Mesendoderm (in vitro differentiated cells): Measurements from ENCODE around the gene GPATCH8.

Source experiments
- DNase-seq: peaks from one replicate; pipeline ENCODE4 v3.0.0; 2013
- H2AK5ac ChIP-seq: 2 replicates; pipeline ENCODE4 v1.6.1; 2013; ENCODE audit warnings: low read length, inconsistent platforms
- H2BK120ac ChIP-seq: 2 replicates; pipeline ENCODE4 v1.6.1; 2013; ENCODE audit warnings: low read depth, mild to moderate bottlenecking, low read length, moderate library complexity, mixed read lengths
- H2BK15ac ChIP-seq: replicated peaks from 2 replicates; pipeline ENCODE4 v1.6.1; 2013; ENCODE audit warnings: low read depth, mild to moderate bottlenecking, moderate library complexity
- H2BK5ac ChIP-seq: 2 replicates; pipeline ENCODE4 v1.6.1; 2013; ENCODE audit warnings: low read length, inconsistent platforms
- H3K18ac ChIP-seq: 2 replicates; pipeline ENCODE4 v1.6.1; 2013; ENCODE audit warnings: mild to moderate bottlenecking, low read length, mixed read lengths
- H3K23ac ChIP-seq: one replicate; pipeline ENCODE4 v1.6.1; 2013; ENCODE audit warnings: low read length
- H3K27ac ChIP-seq: 2 replicates; pipeline ENCODE4 v1.5.1; 2013; ENCODE audit warnings: low read depth, mild to moderate bottlenecking, inconsistent platforms, low read length, moderate library complexity
- H3K27me3 ChIP-seq: 2 replicates; pipeline ENCODE4 v1.6.1; 2013; ENCODE audit warnings: low read length, control low read depth, mild to moderate bottlenecking, inconsistent platforms; ENCODE audit not compliant: insufficient read depth, poor library complexity
- H3K36me3 ChIP-seq: 2 replicates; pipeline ENCODE4 v1.6.1; 2013; ENCODE audit warnings: low read length, inconsistent platforms; ENCODE audit not compliant: control insufficient read depth, insufficient read depth
- H3K4ac ChIP-seq: one replicate; pipeline ENCODE4 v1.6.1; 2013; ENCODE audit warnings: low read depth, mild to moderate bottlenecking, low read length, moderate library complexity
- H3K4me1 ChIP-seq: 2 replicates; pipeline ENCODE4 v1.6.1; 2013; ENCODE audit warnings: low read depth, low read length, inconsistent platforms; ENCODE audit not compliant: control insufficient read depth
- H3K4me2 ChIP-seq: 2 replicates; pipeline ENCODE4 v1.6.1; 2013; ENCODE audit warnings: low read length
- H3K4me3 ChIP-seq: 2 replicates; pipeline ENCODE4 v1.5.1; 2013; ENCODE audit warnings: mild to moderate bottlenecking, low read length
- H3K56ac ChIP-seq: one replicate; pipeline ENCODE4 v1.6.1; 2013; ENCODE audit warnings: low read length
- H3K79me1 ChIP-seq: 2 replicates; pipeline ENCODE4 v1.6.1; 2013; ENCODE audit warnings: low read length, inconsistent platforms
- H3K79me2 ChIP-seq: 2 replicates; pipeline ENCODE4 v1.6.1; 2013; ENCODE audit warnings: mild to moderate bottlenecking, low read length; ENCODE audit not compliant: control insufficient read depth, insufficient read depth
- H3K9ac ChIP-seq: 2 replicates; pipeline ENCODE4 v1.6.1; 2013; ENCODE audit warnings: low read length, inconsistent platforms
- H4K5ac ChIP-seq: one replicate; pipeline ENCODE4 v1.6.1; 2013; ENCODE audit warnings: low read length
- H4K8ac ChIP-seq: one replicate; pipeline ENCODE4 v1.6.1; 2013; ENCODE audit warnings: low read depth, mild to moderate bottlenecking, control low read depth, low read length, moderate library complexity
- WGBS: extraction: QIAGEN DNeasy Blood & Tissue Kit; methylation state at CpG from one replicate; pipeline ENCODE4 v1.1.7; 2013; ENCODE audit warnings: low lambda C conversion rate, missing lambda C conversion rate; ENCODE audit not compliant: insufficient coverage; ENCODE audit errors: extremely low coverage; 5-methylcytosine and 5-hydroxymethylcytosine counted together

The GPATCH8 gene

GRCh38 chr17:44353672-44354331 is 149.4 kb downstream of the GPATCH8 start:
- H3K4me2 ChIP-seq, result peak overlapping the region; percentile 66
- H3K56ac ChIP-seq, result peak overlapping the region; percentile 86
- H3K79me2 ChIP-seq, result no peaks in the 10 kb centered on the region
- H3K9ac ChIP-seq, result peak overlapping the region; percentile 43
- no peak overlapping the region for H4K5ac ChIP-seq
- no peaks in the 10 kb centered on the region for H3K27me3 ChIP-seq
- no peaks in the 10 kb centered on the region for H3K79me1 ChIP-seq
- no peak overlapping the region for H4K8ac ChIP-seq
- no peak overlapping the region for H2AK5ac ChIP-seq
- H3K27ac ChIP-seq, result no peak overlapping the region
- peak; percentile 45 for DNase-seq
- no peaks in the 10 kb centered on the region for H3K36me3 ChIP-seq
- WGBS, result no CpG with 5 or more reads among the region's 98 CpGs
- H3K23ac ChIP-seq, result peak overlapping the region; percentile 80
- H2BK15ac ChIP-seq, result no peak overlapping the region
- no peak overlapping the region for H2BK120ac ChIP-seq
- peak overlapping the region; percentile 22 for H3K4me3 ChIP-seq
- no peak overlapping the region for H3K18ac ChIP-seq
- H3K4me1 ChIP-seq, result no peaks in the 10 kb centered on the region
- no peak overlapping the region for H3K4ac ChIP-seq
- no peak overlapping the region for H2BK5ac ChIP-seq

- no peak overlapping the region for H3K27ac ChIP-seq
Observed at GRCh38 chr17:44352828-44353671, 150.2 kb downstream of the GPATCH8 start.

GRCh38 chr17:44351961-44352827 is 151.0 kb downstream of the GPATCH8 start:
- no peak overlapping the region for H2BK15ac ChIP-seq
- H3K4me2 ChIP-seq, result no peak overlapping the region
- H3K4me3 ChIP-seq, result no peak overlapping the region
- no peak overlapping the region for H4K5ac ChIP-seq
- no peaks in the 10 kb centered on the region for H3K36me3 ChIP-seq
- H3K4me1 ChIP-seq, result no peaks in the 10 kb centered on the region
- no peak overlapping the region for H3K4ac ChIP-seq
- no peak overlapping the region for H4K8ac ChIP-seq
- no peak overlapping the region for H3K9ac ChIP-seq
- no peak overlapping the region for H2AK5ac ChIP-seq
- no CpG with 5 or more reads among the region's 36 CpGs for WGBS
- H2BK120ac ChIP-seq, result no peak overlapping the region
- H3K79me1 ChIP-seq, result no peaks in the 10 kb centered on the region
- H3K27me3 ChIP-seq, result no peaks in the 10 kb centered on the region
- no peak overlapping the region for H3K56ac ChIP-seq
- no peak overlapping the region for H3K23ac ChIP-seq
- H3K18ac ChIP-seq, result no peak overlapping the region
- H3K27ac ChIP-seq, result no peak overlapping the region
- no peak overlapping the region for H2BK5ac ChIP-seq
- DNase-seq, result no peak
- no peaks in the 10 kb centered on the region for H3K79me2 ChIP-seq

More at GRCh38 chr17:44352828-44353671, 150.2 kb downstream of the GPATCH8 start:
- Histone ChIP-seq H4K8ac (no peak overlapping the region), H4K5ac (no peak overlapping the region), H3K79me2 (no peaks in the 10 kb centered on the region), H3K4ac (no peak overlapping the region), H3K4me2 (peak overlapping the region; percentile 12), H3K4me3 (no peak overlapping the region), H2BK5ac (no peak overlapping the region), H3K4me1 (no peaks in the 10 kb centered on the region), H2BK120ac (no peak overlapping the region), H3K9ac (peak overlapping the region; percentile 43), H3K79me1 (no peaks in the 10 kb centered on the region), H3K18ac (no peak overlapping the region), H3K23ac (no peak overlapping the region), H3K36me3 (no peaks in the 10 kb centered on the region), H2AK5ac (no peak overlapping the region), H3K56ac (peak overlapping the region; percentile 86), H3K27me3 (no peaks in the 10 kb centered on the region), H2BK15ac (no peak overlapping the region)
- no CpG with 5 or more reads among the region's 22 CpGs for WGBS
- DNase-seq, result no peak

GRCh38 chr17:44351464-44351863 is 151.7 kb downstream of the GPATCH8 start:
- H3K56ac ChIP-seq, result no peak overlapping the region
- no peak overlapping the region for H3K4me3 ChIP-seq
- no CpG with 5 or more reads among the region's 8 CpGs for WGBS
- H3K18ac ChIP-seq, result no peak overlapping the region
- H2BK5ac ChIP-seq, result no peak overlapping the region
- no peak overlapping the region for H2AK5ac ChIP-seq
- no peak overlapping the region for H3K23ac ChIP-seq
- H3K4ac ChIP-seq, result no peak overlapping the region
- no peak overlapping the region for H2BK15ac ChIP-seq
- no peak for DNase-seq
- H4K8ac ChIP-seq, result no peak overlapping the region
- H3K4me2 ChIP-seq, result no peak overlapping the region
- peaks cover 1% of the 10 kb centered on the region for H3K79me1 ChIP-seq
- H2BK120ac ChIP-seq, result no peak overlapping the region
- H3K36me3 ChIP-seq, result no peaks in the 10 kb centered on the region
- no peak overlapping the region for H4K5ac ChIP-seq
- no peaks in the 10 kb centered on the region for H3K79me2 ChIP-seq
- no peak overlapping the region for H3K27ac ChIP-seq
- H3K4me1 ChIP-seq, result no peaks in the 10 kb centered on the region
- no peaks in the 10 kb centered on the region for H3K27me3 ChIP-seq
- no peak overlapping the region for H3K9ac ChIP-seq

GRCh38 chr17:44350733-44351226 is 152.4 kb downstream of the GPATCH8 start:
- Histone ChIP-seq H2BK120ac (no peak overlapping the region), H2BK15ac (no peak overlapping the region), H3K79me1 (peaks cover 2% of the 10 kb centered on the region), H4K5ac (no peak overlapping the region), H3K27me3 (no peaks in the 10 kb centered on the region), H3K79me2 (no peaks in the 10 kb centered on the region), H4K8ac (no peak overlapping the region), H3K23ac (no peak overlapping the region), H2AK5ac (no peak overlapping the region), H3K36me3 (no peaks in the 10 kb centered on the region), H3K4me1 (no peaks in the 10 kb centered on the region), H3K4me3 (no peak overlapping the region), H3K4me2 (no peak overlapping the region), H3K18ac (no peak overlapping the region), H2BK5ac (no peak overlapping the region), H3K56ac (no peak overlapping the region), H3K9ac (no peak overlapping the region), H3K27ac (no peak overlapping the region), H3K4ac (no peak overlapping the region)
- no CpG with 5 or more reads among the region's 6 CpGs for WGBS
- peak; percentile 71 for DNase-seq
